Neural crest cell (in vitro differentiated cells): Measurements from ENCODE around the gene CD302. TPM values are rescaled to one million over a fixed set of nuclear protein-coding genes. Genes with fewer than 3 reads are reported as not detected.
"Not testable (repeated sequence)": the region's sequence is repeated elsewhere in the genome, so short reads cannot be mapped to it uniquely, and the experiment has no call there.

ENCODE experiments used
- DNase-seq: peaks from one replicate; pipeline ENCODE4 v3.0.0; 2021; ENCODE audit warnings: low read depth, mixed read lengths, low spot score
- H3K27ac Mint-ChIP-seq: one replicate; pipeline ENCODE4 v1.8.0; 2021; ENCODE audit warnings: mild to moderate bottlenecking, mixed read lengths; ENCODE audit not compliant: unreplicated experiment
- H3K27me3 Mint-ChIP-seq: 2 replicates; pipeline ENCODE4 v1.8.0; 2021; ENCODE audit warnings: low read depth, mild to moderate bottlenecking, mixed read lengths
- H3K36me3 Mint-ChIP-seq: 2 replicates; pipeline ENCODE4 v1.8.0; 2021; ENCODE audit warnings: low read depth, mild to moderate bottlenecking, mixed read lengths
- H3K4me1 Mint-ChIP-seq: 2 replicates; pipeline ENCODE4 v1.8.0; 2021; ENCODE audit warnings: mixed read lengths
- H3K4me3 Mint-ChIP-seq: one replicate; pipeline ENCODE4 v1.8.0; 2021; ENCODE audit warnings: mild to moderate bottlenecking, mixed read lengths
- H3K9me3 Mint-ChIP-seq: 2 replicates; pipeline ENCODE4 v1.8.0; 2021; ENCODE audit warnings: mixed read lengths
- CTCF ChIP-seq: fragments of 200-600 bp; sonication (generic); conservative IDR thresholded peaks from 2 replicates; pipeline ENCODE4 v1.5.0; 2021; ENCODE audit warnings: antibody characterized with exemption, mild to moderate bottlenecking
- total RNA-seq: library from RNA; stranded (reverse); gene quantifications from 2 replicates; pipeline ENCODE4 v1.2.1, GENCODE V29; 2021

The CD302 gene
- total RNA-seq, 1 donor from 2014 or later, result 1.0 TPM

DNA sequence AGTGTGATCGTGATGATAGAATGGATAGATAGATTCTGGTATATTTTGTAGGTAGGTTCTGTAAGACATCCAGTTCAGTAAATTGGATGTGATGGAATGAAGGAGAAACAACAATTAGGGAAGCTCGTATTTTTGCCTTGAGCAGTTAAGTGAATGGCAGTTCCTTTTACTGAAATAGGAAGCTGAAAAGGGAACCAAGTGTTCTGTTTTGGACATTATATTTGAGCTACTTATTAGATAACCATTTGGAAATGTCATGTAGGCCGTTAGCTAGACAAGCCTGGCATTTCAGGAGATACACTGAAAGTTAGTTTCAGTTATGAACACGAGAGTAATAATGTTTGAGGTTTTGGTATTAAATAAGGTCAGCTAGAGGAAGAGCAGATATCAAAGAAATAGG, 44.2 kb downstream of the CD302 start:
- Mint-ChIP-seq H3K27me3 (no peaks in the 10 kb centered on the region), H3K27ac (no peak overlapping the region), H3K4me1 (no peaks in the 10 kb centered on the region), H3K36me3 (peaks cover 23% of the 10 kb centered on the region), H3K4me3 (no peak overlapping the region), H3K9me3 (no peaks in the 10 kb centered on the region)
- no peak for DNase-seq
- no peak for TF ChIP-seq CTCF

DNA sequence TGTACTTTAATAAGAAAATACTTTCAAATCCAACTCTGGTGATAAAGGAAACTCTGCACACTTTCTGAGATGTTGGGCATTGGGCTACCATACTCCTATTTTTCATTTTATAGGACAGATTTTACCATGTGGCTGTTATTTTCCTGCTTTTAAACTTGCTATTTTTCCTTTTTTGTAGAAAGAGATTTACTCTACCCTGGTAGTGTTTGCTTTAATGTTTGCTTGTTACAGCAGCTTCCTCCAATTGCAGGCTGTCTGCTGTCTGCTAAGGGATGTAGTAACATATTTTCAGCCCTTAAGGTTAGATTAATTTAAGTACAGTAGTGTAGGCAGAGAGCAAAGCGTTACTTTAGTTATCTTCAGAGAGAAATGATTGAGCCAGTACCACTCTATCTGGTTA, 47.1 kb downstream of the CD302 start:
- no peak for TF ChIP-seq CTCF
- no peak for DNase-seq
- Mint-ChIP-seq H3K36me3 (peaks cover 32% of the 10 kb centered on the region), H3K4me3 (no peak overlapping the region), H3K9me3 (no peaks in the 10 kb centered on the region), H3K27ac (no peak overlapping the region), H3K27me3 (no peaks in the 10 kb centered on the region), H3K4me1 (no peaks in the 10 kb centered on the region)

- no peaks in the 10 kb centered on the region for H3K9me3 Mint-ChIP-seq
- no peak overlapping the region for H3K27ac Mint-ChIP-seq
These were observed 49.9 kb downstream of the CD302 start for GRCh38 chr2:159748089-159748488.

GRCh38 chr2:159745237-159745636, 52.8 kb downstream of the CD302 start:
- not testable (repeated sequence) for H3K4me1 Mint-ChIP-seq, H3K9me3 Mint-ChIP-seq, H3K27ac Mint-ChIP-seq, H3K27me3 Mint-ChIP-seq, H3K4me3 Mint-ChIP-seq, DNase-seq
- H3K36me3 Mint-ChIP-seq, result peaks cover 37% of the 10 kb centered on the region

More at GRCh38 chr2:159748089-159748488, 49.9 kb downstream of the CD302 start:
- Mint-ChIP-seq H3K36me3 (peaks cover 45% of the 10 kb centered on the region), H3K4me3 (no peak overlapping the region), H3K4me1 (peaks cover 5% of the 10 kb centered on the region), H3K27me3 (no peaks in the 10 kb centered on the region)
- TF ChIP-seq CTCF, result no peak
- no peak for DNase-seq

GRCh38 chr2:159744363-159744762, 53.6 kb downstream of the CD302 start:
- H3K36me3 Mint-ChIP-seq, result peaks cover 38% of the 10 kb centered on the region
- no peaks in the 10 kb centered on the region for H3K27me3 Mint-ChIP-seq
- no peak for TF ChIP-seq CTCF
- H3K4me1 Mint-ChIP-seq, result peaks cover 5% of the 10 kb centered on the region
- H3K4me3 Mint-ChIP-seq, result no peak overlapping the region
- H3K27ac Mint-ChIP-seq, result no peak overlapping the region
- H3K9me3 Mint-ChIP-seq, result no peaks in the 10 kb centered on the region
- DNase-seq, result no peak

DNA sequence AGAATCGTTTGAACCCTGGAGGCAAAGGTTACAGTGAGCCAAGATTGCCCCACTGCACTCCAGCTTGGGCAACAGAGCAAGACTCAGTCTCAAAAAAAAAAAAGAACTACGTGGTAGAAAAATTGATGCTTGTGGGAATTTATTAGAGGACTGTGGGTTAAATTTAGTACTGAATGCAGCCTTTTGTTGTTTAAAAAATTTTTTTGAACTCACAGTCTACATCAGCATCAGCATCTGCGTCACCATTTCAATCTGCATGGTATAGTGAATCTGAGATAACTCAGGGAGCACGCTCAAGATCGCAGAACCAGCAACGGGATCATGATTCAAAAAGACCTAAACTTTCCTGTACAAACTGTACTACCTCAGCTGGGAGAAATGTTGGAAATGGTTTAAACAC, 55.2 kb downstream of the CD302 start:
- Mint-ChIP-seq H3K27ac (no peak overlapping the region), H3K36me3 (peaks cover 31% of the 10 kb centered on the region), H3K4me1 (peaks cover 5% of the 10 kb centered on the region), H3K9me3 (no peaks in the 10 kb centered on the region), H3K4me3 (no peak overlapping the region), H3K27me3 (no peaks in the 10 kb centered on the region)
- DNase-seq, result no peak
- no peak for TF ChIP-seq CTCF
